GM23338 (cell line): ENCODE measurements around the gene IGFBP4. TPM values are rescaled to one million over a fixed set of nuclear protein-coding genes. Genes with fewer than 3 reads are reported as not detected.
A peak's percentile ranks its signal among the peaks of the same experiment; 100 is the strongest.

Source experiments
- ATAC-seq: fragments of 200-7000 bp; cut with Tn5 transposase; 3 replicates; pipeline ENCODE4 v1.9.1; 2020
- DNase-seq: peaks from one replicate; pipeline ENCODE4 v3.0.0-alpha.2; 2015; ENCODE audit warnings: low spot score
- H2AFZ ChIP-seq: fragments of 200-600 bp; sonication (generic); 2 replicates; pipeline ENCODE4 v1.8.0; 2016; ENCODE audit warnings: antibody characterized with exemption, mild to moderate bottlenecking, moderate library complexity
- H3F3A ChIP-seq: fragments of 200-600 bp; sonication (generic); replicated peaks from 2 replicates; pipeline ENCODE4 v1.8.0; 2017; ENCODE audit warnings: antibody characterized with exemption, mixed run types, low read depth
- H3K27ac ChIP-seq: fragments of 200-600 bp; sonication (generic); 2 replicates; pipeline ENCODE4 v1.6.1; 2016; ENCODE audit warnings: low read depth
- H3K27me3 ChIP-seq: fragments of 200-600 bp; sonication (generic); 2 replicates; pipeline ENCODE4 v1.8.0; 2016; ENCODE audit warnings: mild to moderate bottlenecking, mixed run types, moderate library complexity; ENCODE audit not compliant: insufficient read depth
- H3K36me3 ChIP-seq: fragments of 200-600 bp; sonication (generic); 2 replicates; pipeline ENCODE4 v1.8.0; 2016; ENCODE audit warnings: mild to moderate bottlenecking; ENCODE audit not compliant: insufficient read depth
- H3K4me1 ChIP-seq: fragments of 200-600 bp; sonication (generic); 2 replicates; pipeline ENCODE4 v1.8.0; 2016; ENCODE audit warnings: mild to moderate bottlenecking, moderate library complexity; ENCODE audit not compliant: insufficient read depth
- H3K4me2 ChIP-seq: fragments of 200-600 bp; sonication (generic); 2 replicates; pipeline ENCODE4 v1.7.1; 2017; ENCODE audit warnings: mixed run types
- H3K4me3 ChIP-seq: fragments of 200-600 bp; sonication (generic); 2 replicates; pipeline ENCODE4 v1.6.1; 2016; ENCODE audit warnings: mixed run types
- H3K79me2 ChIP-seq: fragments of 200-600 bp; sonication (generic); replicated peaks from 2 replicates; pipeline ENCODE4 v1.8.0; 2017; ENCODE audit warnings: mild to moderate bottlenecking; ENCODE audit not compliant: insufficient read depth
- H3K9me2 ChIP-seq: fragments of 200-600 bp; sonication (generic); 2 replicates; pipeline ENCODE4 v1.8.0; 2017; ENCODE audit not compliant: insufficient read depth
- H4K20me1 ChIP-seq: fragments of 200-600 bp; sonication (generic); replicated peaks from 2 replicates; pipeline ENCODE4 v1.8.0; 2017; ENCODE audit warnings: mild to moderate bottlenecking; ENCODE audit not compliant: insufficient read depth
- H3K27ac Mint-ChIP-seq: 2 replicates; pipeline ENCODE4 v1.8.0; 2020; ENCODE audit warnings: inconsistent platforms, mild to moderate bottlenecking, moderate library complexity, mixed read lengths
- H3K27me3 Mint-ChIP-seq: 3 replicates; pipeline ENCODE4 v1.8.0; 2022; ENCODE audit warnings: low read depth, mild to moderate bottlenecking, moderate library complexity, mixed read lengths, inconsistent platforms; ENCODE audit not compliant: insufficient read depth, poor library complexity
- H3K36me3 Mint-ChIP-seq: 3 replicates; pipeline ENCODE4 v1.8.0; 2021; ENCODE audit warnings: low read depth, mild to moderate bottlenecking, inconsistent platforms, moderate library complexity, mixed read lengths
- H3K4me1 Mint-ChIP-seq: 3 replicates; pipeline ENCODE4 v1.8.0; 2020; ENCODE audit warnings: mild to moderate bottlenecking, inconsistent platforms, mixed read lengths
- H3K4me3 Mint-ChIP-seq: 3 replicates; pipeline ENCODE4 v1.8.0; 2021; ENCODE audit warnings: moderate library complexity, mild to moderate bottlenecking, inconsistent platforms, mixed read lengths
- H3K9me3 Mint-ChIP-seq: 3 replicates; pipeline ENCODE4 v1.8.0; 2020; ENCODE audit warnings: moderate library complexity, mild to moderate bottlenecking, inconsistent platforms, mixed read lengths
- EZH2phosphoT487 ChIP-seq: fragments of 200-600 bp; sonication (generic); IDR thresholded peaks from one replicate; pipeline ENCODE4 v1.8.1; 2018; ENCODE audit warnings: antibody characterized with exemption; ENCODE audit not compliant: unreplicated experiment
- JUNB ChIP-seq: IDR thresholded peaks from one replicate; pipeline ENCODE4 v1.6.1; 2016; ENCODE audit warnings: antibody characterized with exemption; ENCODE audit not compliant: unreplicated experiment
- NANOG ChIP-seq: IDR thresholded peaks from 2 replicates; pipeline ENCODE4 v1.6.1; 2016; ENCODE audit warnings: antibody characterized with exemption, borderline replicate concordance
- POLR2AphosphoS5 ChIP-seq: IDR thresholded peaks from 2 replicates; pipeline ENCODE4 v1.6.1; 2016; ENCODE audit warnings: antibody characterized with exemption, low read depth
- ZNF114 ChIP-seq: fragments of 250-450 bp; sonication (Bioruptor Pico); IDR thresholded peaks from 2 replicates; pipeline ENCODE4 v1.5.0; 2020; ENCODE audit warnings: mild to moderate bottlenecking, moderate library complexity
- ZNF462 ChIP-seq: fragments of 250-450 bp; sonication (Bioruptor Pico); IDR thresholded peaks from 2 replicates; pipeline ENCODE4 v1.5.0; 2020; ENCODE audit warnings: mild to moderate bottlenecking, moderate library complexity
- polyA plus RNA-seq: library from polyadenylated mRNA; unstranded; fragments of >200 nt; fragmentation: Nextera tagmentation; extraction: Ambion mirVana; gene quantifications from 2 replicates; pipeline ENCODE4 v1.2.1, GENCODE V29; 2016
- total RNA-seq: library from RNA; depleted of rRNA; stranded (reverse); fragments of >200 nt; shearing (Covaris generic); gene quantifications from 2 replicates; pipeline ENCODE4 v1.2.3, GENCODE V29; 2014
- TF ChIP-seq, protein P1 (sequence below), 2 experiments: fragments of 200-600 bp in 1 of 2; sonication (generic) in 1 of 2; conservative IDR thresholded peaks; 2 replicates each; pipeline versions ENCODE4 v1.5.1 to v1.6.1; 2016 to 2017; ENCODE audit warnings: antibody characterized with exemption in 2 of 2, low read depth in 2 of 2, mild to moderate bottlenecking in 2 of 2, moderate library complexity in 1 of 2
- TF ChIP-seq, protein P2 (sequence below): IDR thresholded peaks from 2 replicates; pipeline ENCODE4 v1.6.1; 2016; ENCODE audit warnings: antibody characterized with exemption

The IGFBP4 gene
- total and polyA plus RNA-seq, 2 experiments from 2014 or later = 38.7 to 78.9 TPM

DNA sequence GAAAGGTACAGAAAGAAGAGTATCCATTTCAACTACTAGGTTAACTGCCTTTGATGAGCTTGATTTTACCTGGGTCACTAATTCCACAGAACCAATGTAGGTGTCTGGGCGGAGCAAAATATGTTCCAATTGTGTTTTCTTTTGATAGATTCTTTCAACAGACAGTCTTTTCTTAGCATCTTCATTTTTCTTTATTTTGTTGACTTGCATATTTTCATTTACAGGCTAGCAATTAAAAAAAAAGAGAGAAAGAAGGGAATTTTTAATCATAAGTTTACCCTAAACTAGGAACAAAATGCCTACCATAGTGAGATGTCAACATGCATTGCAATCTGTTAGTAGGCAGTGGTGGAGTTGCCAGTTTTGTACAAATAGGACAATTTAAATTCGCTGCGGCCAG is 26.6 kb upstream of the IGFBP4 start (continued):
- TF ChIP-seq, protein P1, sequence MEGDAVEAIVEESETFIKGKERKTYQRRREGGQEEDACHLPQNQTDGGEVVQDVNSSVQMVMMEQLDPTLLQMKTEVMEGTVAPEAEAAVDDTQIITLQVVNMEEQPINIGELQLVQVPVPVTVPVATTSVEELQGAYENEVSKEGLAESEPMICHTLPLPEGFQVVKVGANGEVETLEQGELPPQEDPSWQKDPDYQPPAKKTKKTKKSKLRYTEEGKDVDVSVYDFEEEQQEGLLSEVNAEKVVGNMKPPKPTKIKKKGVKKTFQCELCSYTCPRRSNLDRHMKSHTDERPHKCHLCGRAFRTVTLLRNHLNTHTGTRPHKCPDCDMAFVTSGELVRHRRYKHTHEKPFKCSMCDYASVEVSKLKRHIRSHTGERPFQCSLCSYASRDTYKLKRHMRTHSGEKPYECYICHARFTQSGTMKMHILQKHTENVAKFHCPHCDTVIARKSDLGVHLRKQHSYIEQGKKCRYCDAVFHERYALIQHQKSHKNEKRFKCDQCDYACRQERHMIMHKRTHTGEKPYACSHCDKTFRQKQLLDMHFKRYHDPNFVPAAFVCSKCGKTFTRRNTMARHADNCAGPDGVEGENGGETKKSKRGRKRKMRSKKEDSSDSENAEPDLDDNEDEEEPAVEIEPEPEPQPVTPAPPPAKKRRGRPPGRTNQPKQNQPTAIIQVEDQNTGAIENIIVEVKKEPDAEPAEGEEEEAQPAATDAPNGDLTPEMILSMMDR (conservative IDR thresholded peaks at IDR 0.05; ENCODE audit: low read depth in 2 of 2) = no peak
- no peak for TF ChIP-seq POLR2AphosphoS5
- TF ChIP-seq ZNF462 (CRISPR knock-in tag) = no peak
- no peak for TF ChIP-seq NANOG
- TF ChIP-seq, protein P2, sequence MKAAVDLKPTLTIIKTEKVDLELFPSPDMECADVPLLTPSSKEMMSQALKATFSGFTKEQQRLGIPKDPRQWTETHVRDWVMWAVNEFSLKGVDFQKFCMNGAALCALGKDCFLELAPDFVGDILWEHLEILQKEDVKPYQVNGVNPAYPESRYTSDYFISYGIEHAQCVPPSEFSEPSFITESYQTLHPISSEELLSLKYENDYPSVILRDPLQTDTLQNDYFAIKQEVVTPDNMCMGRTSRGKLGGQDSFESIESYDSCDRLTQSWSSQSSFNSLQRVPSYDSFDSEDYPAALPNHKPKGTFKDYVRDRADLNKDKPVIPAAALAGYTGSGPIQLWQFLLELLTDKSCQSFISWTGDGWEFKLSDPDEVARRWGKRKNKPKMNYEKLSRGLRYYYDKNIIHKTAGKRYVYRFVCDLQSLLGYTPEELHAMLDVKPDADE = no peak
- no peak for TF ChIP-seq EZH2phosphoT487

GRCh38 chr17:40417258-40417608 is 26.0 kb upstream of the IGFBP4 start:
- peaks cover 3% of the 10 kb centered on the region for H3K27me3 Mint-ChIP-seq
- Histone ChIP-seq H3K27ac (no peak overlapping the region), H3K36me3 (peaks cover 35% of the 10 kb centered on the region), H3K4me2 (peak overlapping the region; percentile 94), H2AFZ (no peak overlapping the region), H3K27me3 (no peaks in the 10 kb centered on the region), H3F3A (peaks cover 12% of the 10 kb centered on the region), H3K4me1 (peaks cover 20% of the 10 kb centered on the region), H3K79me2 (peaks cover 26% of the 10 kb centered on the region), H3K9me2 (no peaks in the 10 kb centered on the region), H3K4me3 (peak overlapping the region; percentile 96), H4K20me1 (no peaks in the 10 kb centered on the region; the same call in none of the 2 replicates)
- DNase-seq (peak; percentile 60), ATAC-seq (peak; percentile 29)
- peaks cover 46% of the 10 kb centered on the region for H3K36me3 Mint-ChIP-seq
- H3K4me1 Mint-ChIP-seq = peaks cover 38% of the 10 kb centered on the region
- no peaks in the 10 kb centered on the region for H3K9me3 Mint-ChIP-seq
- no peak for TF ChIP-seq JUNB
- TF ChIP-seq ZNF114 (CRISPR knock-in tag) = no peak
- TF ChIP-seq, protein P1 (conservative IDR thresholded peaks at IDR 0.05; ENCODE audit: low read depth in 2 of 2) = peak in 1 of 2 experiments; percentile 48; a peak in 2 of 4 replicates
- peak overlapping the region; percentile 99 for H3K4me3 Mint-ChIP-seq
- H3K27ac Mint-ChIP-seq = peak overlapping the region; percentile 96
